Skin of body (tissue), 2 donors: ENCODE measurements around the gene WDR19. TPM values are rescaled to one million over a fixed set of nuclear protein-coding genes. Genes with fewer than 3 reads are reported as not detected.
"Not testable (repeated sequence)": the region's sequence is repeated elsewhere in the genome, so short reads cannot be mapped to it uniquely, and the experiment has no call there.

Experiments used
- DNase-seq: peaks from one replicate; lab custom pipeline; 2025; lab: John Stamatoyannopoulos, UW
- total RNA-seq: library from RNA; depleted of rRNA; stranded (reverse); fragments of >200 nt; gene quantifications from one replicate; pipeline ENCODE4 v1.2.3, GENCODE V29; 2014

The WDR19 gene
- total RNA-seq = 38.3 TPM

DNA sequence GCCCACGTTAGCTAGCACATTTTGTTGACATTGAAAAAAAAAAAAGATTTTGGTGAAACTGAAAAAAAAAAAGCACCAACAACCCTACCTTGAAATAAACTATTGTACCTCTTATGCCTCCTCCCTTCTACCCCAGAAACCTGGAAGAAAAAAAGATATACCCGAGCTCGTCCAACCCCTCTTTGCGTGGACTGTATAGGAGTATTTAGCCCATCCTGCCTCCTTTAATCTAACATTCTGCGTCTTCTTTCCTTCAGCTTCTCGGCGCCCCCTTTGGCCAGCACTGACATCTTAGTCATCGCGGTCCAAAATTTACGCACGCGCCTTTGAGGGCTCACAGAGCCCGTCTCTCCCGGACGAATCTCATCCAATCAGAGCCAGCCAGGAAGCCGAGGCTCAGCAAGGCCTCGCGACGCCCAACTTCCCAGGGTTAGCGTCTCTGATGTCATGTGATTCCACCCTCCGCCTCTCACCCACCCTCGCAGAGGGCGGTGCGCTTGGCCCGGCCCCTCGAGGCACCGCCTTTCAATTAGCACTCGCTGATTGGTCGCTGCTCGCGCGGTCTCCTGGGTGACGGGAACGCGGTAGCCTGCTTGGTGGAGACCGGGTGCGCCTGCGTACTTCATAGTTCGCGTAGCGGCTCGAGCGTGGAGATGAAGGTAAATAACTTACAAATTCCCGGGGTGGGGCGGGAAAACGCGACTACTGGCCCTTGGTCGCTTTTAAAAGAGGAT is at the start of gene WDR19:
Gene WDR19, plus strand, starts transcription at position 625 of the 734 bp plus-strand sequence. Its CDS starts 29 bp downstream, at position 654.
- peak; percentile 100 for DNase-seq

DNA sequence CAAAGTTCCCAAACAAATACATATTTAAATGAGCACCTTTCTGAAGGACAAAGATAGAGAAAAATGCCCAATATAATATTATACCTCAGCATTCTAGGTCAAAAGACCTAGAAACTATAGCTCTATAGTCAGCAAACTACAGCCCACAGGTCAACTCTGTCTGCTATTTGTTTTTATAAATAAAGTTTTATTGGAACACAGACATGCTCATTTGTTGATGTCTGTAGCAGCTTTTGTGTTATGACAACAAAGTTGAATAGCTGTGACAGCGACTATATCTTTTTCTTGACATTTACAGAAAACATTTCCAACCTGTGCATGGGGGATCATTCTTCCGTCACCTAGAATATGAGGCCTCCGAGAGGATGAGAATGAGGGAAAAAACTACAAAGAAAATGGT is 48.7 kb upstream of the WDR19 start:
- DNase-seq = no peak

DNA sequence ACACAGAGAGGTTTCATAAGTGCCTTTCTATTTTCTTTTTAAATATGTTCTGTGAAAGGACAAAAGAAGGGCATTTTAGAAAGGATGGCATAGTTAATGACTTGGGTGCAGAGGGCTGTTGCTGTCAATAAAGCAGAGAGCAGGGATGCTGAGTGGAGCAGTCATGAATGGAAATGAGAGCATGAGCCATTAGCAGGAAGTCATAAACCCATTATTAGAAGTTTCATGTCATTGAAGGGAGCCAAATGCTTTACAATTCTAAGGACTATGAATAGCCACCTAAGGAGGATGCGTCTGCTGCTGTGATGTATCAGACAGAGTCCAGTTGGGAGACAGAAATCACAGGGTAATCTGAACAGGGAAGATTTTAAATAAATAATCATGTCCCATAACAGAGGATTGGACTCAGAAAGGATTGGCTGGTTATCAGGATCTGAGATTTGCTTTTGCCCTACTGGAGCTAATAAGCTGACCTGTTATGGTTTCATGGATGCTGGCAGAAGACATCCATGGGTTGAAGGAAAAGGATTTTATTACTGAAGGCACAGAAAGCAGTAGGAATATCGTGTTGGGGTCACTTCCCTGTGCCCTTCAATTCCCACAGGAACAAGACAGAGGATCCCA is 47.5 kb upstream of the WDR19 start:
- DNase-seq = no peak

DNA sequence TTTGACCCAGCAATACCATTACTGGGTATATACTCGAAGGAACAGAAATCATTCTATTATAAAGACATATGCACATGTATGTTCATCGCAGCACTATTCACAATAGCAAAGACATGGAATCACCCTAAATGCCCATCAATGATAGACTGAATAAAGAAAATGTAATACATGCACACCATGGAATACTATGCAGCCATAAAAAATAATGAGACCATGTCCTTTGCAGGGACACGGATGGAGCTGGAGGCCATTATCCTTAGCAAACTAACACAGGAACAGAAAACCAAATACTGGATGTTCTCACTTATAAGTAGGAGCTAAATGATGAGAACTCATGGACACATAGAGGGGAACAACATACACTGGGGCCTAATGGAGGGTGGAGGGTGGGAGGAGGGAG is 44.1 kb upstream of the WDR19 start:
- not testable (repeated sequence) for DNase-seq

DNA sequence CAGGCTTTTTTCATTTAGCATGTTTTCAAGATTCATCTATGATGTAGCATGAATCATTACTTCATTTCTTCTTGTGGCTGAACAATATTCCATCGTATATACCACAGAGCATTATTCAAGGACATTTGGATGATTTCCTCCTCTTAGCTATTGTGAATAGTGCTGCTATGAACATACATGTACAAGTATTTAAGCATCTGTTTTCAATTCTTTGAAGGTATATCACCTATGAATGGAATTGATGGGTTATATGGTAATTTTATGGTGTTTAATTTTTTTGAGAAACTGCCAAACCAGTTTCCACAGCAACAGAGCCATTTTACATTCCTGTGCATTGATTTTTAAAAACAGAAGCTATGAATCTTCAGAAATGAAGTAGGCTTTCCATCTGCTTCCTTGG is 36.1 kb upstream of the WDR19 start:
- no peak for DNase-seq

DNA sequence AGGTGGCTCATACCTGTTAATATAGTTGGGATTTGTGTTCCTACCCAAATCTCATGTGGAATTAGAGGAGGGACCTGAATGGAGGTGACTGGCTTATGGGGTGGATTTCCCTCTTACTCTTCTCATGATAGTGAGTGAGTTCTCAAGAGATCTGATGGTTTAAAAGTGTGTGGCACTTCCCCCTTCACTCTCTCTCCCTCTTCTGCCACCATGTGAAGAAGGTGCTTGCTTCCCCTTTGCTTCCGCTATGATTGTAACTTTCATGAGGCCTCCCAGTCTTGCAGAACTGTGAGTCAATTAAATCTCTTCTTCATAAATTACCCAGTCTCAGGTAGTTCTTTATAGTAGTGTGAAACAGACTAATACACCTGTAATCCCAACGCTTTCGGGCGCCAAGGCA is 28.3 kb upstream of the WDR19 start:
- DNase-seq = no peak

DNA sequence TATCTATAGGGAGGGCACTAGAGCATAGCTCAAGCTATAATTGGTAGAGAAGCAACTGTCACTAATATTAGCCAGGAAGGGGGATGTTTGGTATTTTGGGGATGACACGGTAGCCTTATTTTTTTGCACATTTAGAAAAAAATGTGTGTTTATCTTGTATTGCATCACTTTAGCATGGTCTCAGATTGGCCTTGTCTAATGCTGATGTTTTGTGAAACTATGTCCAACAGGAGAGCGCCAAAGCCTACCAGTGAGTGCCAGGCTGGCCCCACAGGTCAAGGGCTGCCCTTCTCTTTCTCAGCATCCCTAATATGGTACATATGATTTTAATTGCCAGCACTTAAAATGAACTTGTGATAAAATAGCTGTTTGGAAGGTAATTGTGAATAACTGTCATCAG is 24.8 kb upstream of the WDR19 start:
- DNase-seq = no peak

DNA sequence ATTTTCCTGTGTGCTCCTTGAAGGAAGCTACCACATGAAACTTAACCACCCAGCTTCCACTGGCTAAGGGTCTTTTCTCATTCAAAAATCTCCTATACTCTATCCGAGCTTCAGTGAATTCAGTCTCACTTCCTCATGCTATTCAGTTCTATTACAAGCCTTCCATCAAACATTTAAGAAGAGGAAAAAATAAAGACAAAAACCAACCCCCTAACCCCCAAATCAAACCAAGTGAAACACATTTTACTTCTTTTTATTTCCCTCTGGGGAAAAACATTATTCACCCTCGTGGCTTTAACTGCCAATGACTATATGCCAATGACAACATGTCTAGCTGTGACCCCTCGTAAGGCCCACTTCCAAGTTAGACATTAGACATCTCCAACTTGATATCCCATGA is 16.2 kb upstream of the WDR19 start:
- no peak for DNase-seq

DNA sequence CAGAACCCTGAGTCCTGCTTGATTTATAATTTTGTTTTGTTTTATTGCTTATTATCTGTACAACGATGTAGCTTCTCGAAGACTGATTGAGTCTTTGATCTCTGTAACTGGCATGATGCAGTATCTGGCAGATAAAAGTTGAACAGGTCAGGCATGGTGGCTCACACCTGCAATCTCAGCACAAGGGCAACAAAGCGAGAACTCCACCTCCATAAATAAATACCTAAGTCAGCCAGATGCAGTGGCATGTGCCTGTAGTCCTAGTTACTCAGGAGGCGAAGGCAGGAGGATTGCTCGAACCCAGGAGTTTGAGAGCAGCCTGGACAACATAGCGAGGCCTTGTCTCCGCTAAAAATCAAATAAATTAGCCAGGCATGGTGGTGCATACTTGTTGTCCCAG is 15.7 kb upstream of the WDR19 start:
- DNase-seq = no peak

DNA sequence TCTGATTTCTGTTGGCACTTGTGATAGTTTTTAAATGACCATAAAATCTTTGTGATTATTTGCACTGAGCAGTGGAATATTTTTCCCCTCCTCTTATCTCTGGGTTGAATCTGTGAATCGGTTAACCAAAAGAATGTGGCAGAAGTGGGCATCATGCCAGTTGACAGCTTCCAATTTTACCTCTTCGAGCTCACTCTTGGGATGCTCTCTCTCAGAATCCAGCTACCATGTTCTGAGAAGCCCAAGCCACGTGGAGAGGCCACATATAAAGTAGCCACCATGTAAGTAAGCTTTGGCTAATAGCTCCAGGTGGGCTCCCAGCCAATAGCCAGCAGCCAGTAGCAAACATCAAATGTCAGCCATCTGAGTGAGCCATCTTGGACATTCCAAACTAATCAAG is 12.9 kb upstream of the WDR19 start:
- no peak for DNase-seq

DNA sequence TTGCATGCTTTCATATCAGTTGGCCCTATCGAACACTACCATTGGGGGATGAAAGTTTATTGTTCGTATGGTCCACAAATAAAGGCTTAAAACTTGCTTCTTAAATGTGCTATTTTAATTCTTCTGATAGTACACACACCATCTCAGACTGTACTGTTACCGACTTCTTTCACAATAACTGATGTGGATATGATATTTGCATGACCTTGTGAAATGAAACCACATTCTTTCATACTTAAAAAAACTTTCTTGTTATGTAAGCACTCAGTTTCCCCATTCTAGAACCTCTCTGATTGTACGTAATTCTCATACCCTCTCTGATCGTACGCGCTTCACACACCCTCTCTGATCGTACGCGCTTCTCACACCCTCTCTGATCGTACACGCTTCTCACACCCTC is 12.0 kb upstream of the WDR19 start:
- no peak for DNase-seq

DNA sequence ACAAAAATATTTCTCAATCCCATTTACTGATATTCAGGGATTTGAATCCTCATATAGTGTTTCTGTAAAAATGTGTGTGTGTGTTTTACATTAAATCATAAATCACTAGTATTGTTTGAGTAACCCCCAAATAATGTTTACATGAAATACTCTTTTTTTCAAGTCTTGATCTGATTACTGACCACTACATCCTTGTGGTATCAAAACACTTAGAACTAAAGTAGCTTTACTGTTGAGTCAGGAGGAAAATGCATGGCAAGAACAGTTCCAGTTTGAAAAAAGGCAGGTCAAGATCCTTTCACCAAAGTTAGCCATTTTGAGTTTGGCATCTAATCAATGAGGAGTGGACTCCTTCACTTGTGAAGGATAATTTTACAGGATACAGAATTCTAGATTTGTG is 3.6 kb upstream of the WDR19 start:
- no peak for DNase-seq

DNA sequence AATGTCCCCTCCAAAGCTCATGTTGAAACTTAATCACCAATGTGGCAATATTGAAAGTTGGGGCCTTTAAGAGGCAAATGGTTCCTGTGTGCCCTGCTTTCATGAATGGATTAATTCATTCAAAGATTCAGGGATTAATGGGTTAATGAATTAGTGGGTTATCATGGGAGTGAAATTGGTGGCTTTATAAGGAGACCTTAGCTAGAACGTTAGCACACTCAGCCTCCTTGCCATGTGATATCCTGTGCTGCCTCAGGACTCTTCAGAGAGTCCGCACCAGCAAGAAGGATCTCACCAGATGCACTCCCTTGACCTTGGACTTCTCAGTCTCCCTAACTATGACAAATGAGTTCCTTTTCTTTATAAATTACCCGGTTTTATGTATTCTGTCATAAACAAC is 2.6 kb upstream of the WDR19 start:
- DNase-seq = no peak

DNA sequence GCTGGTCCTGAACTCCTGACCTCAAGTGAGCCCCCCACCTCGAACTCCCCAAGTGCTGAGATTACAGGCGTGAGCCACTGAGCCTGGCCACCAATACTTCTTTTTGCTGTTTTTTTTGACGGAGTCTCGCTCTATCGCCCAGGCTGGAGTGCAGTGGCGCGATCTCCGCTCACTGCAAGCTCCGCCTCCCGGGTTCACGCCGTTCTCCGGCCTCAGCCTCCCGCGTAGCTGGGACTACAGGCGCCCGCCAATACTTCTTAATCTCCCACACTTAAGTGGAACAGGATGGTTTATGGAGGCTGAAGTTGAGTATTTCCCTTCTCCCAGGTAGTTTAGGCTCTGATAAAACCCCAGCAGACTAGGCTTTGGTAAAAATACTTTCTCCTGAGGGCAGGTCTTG is 1.7 kb upstream of the WDR19 start:
- not testable (repeated sequence) for DNase-seq

DNA sequence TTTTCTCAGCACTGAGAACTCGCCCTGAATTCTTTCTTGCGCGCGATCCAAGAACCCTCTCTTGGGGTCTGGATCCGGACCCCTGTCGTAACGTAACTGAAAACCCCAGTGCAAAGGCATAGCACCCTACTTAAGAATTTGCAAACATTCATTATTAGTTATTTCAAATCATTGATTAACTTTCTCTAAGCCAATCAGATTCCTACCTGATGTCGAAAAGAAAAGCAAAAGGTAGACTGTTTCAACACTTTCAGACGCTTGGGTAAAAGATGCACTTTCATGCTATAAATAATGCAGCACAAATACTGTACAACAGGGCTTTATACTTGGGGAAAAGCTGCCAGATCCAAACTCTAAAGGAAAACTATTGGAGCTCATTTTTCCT is 817 bp upstream of the WDR19 start:
- peak; percentile 24 for DNase-seq

DNA sequence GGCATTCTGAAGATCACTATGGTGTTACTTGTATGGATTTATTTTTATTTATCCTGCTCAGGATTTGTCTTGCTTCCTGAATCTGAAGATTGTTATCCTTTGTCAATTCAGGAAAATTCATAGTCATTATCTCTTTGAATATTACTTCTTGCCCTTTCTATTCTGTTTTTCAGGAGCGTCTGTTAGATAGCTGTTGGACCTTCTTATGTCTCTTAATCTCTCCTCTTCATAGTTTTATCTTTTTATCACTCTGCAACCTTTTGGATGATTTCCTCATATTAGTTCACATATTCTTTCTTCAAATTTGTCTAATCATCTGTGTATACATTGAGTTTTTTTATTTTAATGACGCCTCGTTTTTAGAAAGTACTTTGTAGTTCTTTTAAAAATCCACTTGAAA is 19.6 kb downstream of the WDR19 start:
- DNase-seq = no peak

DNA sequence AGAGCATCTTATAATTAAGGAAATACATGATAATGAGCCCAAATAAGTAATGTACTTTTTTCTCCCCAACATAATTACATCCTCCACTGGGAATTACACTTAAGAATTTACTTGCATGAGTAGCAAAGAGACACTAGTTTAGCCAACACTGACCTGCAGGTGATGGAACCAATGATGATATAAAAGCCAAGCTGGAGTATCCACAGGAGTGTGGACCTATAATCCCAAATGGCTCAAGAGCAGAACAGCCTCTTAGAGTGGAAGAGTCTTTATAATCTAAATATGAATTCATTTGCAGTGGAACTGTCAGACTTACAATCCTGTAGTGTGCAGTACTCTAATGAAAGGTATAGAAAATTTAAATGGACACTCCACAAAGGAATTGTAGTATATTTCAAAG is 22.2 kb downstream of the WDR19 start:
- DNase-seq = no peak

DNA sequence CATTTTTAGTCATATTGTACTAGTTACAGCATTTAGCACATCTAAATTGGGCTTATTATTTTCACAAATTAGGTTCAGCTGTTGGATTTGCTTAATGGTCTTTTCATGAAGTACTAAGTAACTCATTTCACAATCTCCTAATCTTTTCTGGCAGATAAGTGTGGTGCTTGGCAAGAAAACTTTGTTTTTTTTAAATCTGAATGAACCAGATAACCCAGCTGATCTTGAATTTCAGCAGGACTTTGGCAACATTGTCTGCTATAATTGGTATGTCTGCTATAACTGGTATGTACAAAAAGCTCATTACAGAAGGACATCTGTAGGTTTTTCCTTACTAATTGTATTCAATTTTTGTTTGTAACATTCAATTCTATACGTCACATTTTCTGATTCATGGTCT is 22.7 kb downstream of the WDR19 start:
- no peak for DNase-seq

DNA sequence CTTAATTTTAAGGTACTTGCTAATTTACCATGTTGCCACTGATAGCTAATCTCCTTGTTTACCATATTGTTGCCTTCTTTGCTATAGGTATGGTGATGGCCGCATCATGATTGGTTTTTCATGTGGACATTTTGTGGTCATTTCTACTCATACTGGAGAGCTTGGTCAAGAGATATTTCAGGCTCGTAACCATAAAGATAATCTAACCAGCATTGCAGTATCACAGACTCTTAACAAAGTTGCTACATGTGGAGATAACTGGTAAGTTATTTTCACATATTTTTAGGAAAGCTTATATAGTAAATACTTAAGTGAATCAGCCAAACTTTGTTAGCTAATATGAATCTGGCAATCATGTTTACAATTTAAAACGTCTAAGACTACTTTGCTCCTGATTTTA is 23.1 kb downstream of the WDR19 start:
- DNase-seq = no peak

DNA sequence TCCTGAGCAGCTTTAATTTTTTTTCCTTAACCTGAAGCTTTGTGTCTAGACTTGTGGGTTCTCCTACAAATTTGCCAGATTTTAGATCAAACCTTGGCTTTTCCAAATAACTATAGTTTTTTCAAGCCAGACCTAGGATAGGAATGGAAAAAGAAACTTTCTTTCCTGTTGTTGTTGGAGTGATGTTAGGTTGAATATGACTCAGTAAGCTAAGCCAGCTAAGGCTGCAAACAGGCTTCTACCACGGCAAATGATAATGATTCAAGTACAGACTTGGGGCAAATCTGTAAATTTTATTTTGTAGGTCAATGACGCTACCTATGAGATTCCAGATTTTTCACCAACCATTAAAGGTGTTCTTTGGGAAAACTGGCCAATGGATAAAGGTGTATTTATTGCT is 45.6 kb downstream of the WDR19 start:
- DNase-seq = no peak

DNA sequence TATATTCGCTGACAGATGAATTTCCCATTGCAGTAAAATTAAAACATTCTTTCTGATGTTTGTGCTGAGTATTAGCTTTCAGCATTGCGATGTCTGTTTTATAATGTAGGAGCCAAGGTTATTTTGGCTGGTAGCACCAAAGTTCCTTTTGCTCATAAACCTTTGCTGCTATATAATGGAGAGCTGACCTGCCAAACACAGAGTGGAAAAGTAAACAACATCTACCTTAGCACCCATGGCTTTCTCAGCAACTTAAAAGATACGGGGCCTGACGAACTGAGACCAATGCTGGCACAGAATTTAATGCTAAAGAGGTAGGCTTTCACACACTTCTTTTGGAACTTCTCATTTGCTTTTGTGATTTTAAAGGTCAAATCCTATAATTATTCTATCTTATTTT is 46.0 kb downstream of the WDR19 start:
- DNase-seq = no peak

DNA sequence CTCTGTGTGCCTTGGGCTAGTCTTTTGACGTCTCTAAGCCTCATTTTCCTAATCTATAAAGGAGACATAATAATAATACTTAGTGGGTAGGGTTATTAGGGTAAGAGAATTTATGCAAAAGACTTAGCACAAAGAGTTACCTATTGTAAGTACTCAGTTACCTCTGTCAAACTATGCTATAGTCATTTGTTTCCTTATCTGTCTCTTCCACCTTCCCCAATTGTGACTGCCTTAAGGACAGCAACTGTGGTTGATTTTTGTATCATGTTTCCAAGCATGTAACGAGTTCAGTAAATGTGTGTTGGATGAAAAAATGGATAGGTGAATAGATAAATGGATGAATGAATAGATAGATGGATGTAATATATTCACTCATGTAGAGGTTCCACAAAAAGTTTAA is 48.1 kb downstream of the WDR19 start:
- no peak for DNase-seq

DNA sequence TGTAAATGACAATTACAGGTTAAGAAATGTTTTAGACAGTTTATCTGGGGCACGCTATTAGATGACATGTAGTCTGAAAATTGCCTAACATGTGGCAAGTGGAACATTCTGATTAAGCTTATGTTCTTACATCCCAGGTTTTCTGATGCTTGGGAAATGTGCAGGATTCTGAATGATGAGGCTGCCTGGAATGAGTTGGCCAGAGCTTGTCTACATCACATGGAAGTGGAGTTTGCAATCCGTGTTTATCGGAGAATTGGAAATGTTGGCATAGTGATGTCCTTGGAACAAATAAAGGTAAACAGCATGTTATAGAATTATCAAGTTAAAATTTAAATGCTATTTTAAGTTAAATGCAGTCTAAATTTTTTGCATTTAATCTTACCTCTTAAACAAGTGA is 49.3 kb downstream of the WDR19 start:
- DNase-seq = no peak

DNA sequence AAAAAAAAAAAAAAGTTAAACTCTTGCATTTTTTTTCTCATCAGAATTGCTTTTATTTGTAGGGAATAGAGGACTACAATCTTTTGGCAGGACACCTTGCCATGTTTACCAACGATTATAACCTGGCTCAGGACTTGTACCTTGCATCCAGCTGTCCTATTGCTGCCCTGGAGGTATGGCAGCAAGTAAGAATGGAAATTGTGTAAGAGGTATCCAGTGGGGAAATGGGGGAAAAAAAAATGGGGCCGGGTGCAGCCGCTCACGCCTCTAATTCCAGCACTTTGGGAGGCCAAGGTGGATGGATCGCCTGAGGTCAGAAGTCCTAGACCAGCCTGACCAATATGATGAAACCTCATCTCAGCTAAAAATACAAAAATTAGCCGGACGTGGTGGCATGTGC is 49.8 kb downstream of the WDR19 start:
- no peak for DNase-seq
